Vagina (tissue), 2 donors: Measurements from ENCODE around the gene AASDH.

Source experiments
- POLR2A ChIP-seq, 2 donors: fragments of 450-650 bp; IDR thresholded peaks; one replicate each; pipeline ENCODE4 v1.6.1; 2017; ENCODE audit warnings: antibody characterized with exemption in 2 of 2, mild to moderate bottlenecking in 2 of 2, moderate library complexity in 2 of 2
- TF ChIP-seq, protein P1 (sequence below), 3 experiments: fragments of 450-650 bp in 2 of 3; fragments of 200-600 bp in 1 of 3; sonication (generic) in 1 of 3; IDR thresholded peaks; one replicate each; pipeline ENCODE4 v1.5.1; 2017 to 2019; ENCODE audit warnings: antibody characterized with exemption in 3 of 3, mild to moderate bottlenecking in 2 of 3, moderate library complexity in 2 of 3

DNA sequence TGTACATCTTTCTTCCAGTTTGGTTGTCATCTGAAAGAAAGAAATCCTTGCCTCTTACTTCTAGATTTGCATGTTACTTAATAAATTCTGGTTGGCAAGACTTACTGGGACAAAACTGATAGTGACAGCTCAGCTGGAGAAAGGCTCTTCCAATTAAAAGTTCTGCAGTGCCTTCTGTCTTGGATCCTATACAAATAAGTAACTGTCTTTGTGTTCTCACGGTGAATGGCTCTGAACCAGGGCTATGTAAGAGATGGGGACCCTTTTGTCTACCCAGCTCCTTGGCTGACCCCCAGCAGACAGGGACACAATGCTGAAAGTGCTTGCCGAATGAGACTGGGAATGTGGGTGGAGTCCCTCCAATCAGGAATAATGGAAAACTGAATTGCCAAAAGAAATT is 89.5 kb downstream of the AASDH start:
- no peak for TF ChIP-seq POLR2A (IDR thresholded peaks at IDR 0.05)
- TF ChIP-seq, protein P1, sequence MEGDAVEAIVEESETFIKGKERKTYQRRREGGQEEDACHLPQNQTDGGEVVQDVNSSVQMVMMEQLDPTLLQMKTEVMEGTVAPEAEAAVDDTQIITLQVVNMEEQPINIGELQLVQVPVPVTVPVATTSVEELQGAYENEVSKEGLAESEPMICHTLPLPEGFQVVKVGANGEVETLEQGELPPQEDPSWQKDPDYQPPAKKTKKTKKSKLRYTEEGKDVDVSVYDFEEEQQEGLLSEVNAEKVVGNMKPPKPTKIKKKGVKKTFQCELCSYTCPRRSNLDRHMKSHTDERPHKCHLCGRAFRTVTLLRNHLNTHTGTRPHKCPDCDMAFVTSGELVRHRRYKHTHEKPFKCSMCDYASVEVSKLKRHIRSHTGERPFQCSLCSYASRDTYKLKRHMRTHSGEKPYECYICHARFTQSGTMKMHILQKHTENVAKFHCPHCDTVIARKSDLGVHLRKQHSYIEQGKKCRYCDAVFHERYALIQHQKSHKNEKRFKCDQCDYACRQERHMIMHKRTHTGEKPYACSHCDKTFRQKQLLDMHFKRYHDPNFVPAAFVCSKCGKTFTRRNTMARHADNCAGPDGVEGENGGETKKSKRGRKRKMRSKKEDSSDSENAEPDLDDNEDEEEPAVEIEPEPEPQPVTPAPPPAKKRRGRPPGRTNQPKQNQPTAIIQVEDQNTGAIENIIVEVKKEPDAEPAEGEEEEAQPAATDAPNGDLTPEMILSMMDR (IDR thresholded peaks at IDR 0.05), result no peak
